CD14-positive monocyte (primary cell): ENCODE measurements around the gene KIF13A. TPM values are rescaled to one million over a fixed set of nuclear protein-coding genes. Genes with fewer than 3 reads are reported as not detected.

Source experiments
- DNase-seq, 3 donors: peaks; one replicate each; pipeline ENCODE4 v3.0.0-alpha.2; 2011 to 2022
- H2AFZ ChIP-seq: 2 replicates; pipeline ENCODE4 v1.6.0; 2012; ENCODE audit warnings: mild to moderate bottlenecking, low read depth, low read length, inconsistent platforms; ENCODE audit not compliant: insufficient read depth, poor library complexity, severe bottlenecking
- H3K27ac ChIP-seq, 2 donors: 1 replicate in 1 of 2; 2 replicates in 1 of 2; pipeline ENCODE4 v1.5.1; 2012 to 2013; ENCODE audit warnings: low read length in 2 of 2, control low read depth in 1 of 2, inconsistent platforms in 1 of 2, low read depth in 1 of 2, mild to moderate bottlenecking in 1 of 2
- H3K27me3 ChIP-seq, 2 donors: one replicate each; pipeline versions ENCODE4 v1.6.0 to v1.6.1; 2011 to 2013; ENCODE audit warnings: low read length in 2 of 2; ENCODE audit not compliant: control insufficient read depth in 2 of 2, insufficient read depth in 2 of 2
- H3K36me3 ChIP-seq, 2 donors: replicated peaks in 1 of 2; 1 replicate in 1 of 2; 2 replicates in 1 of 2; pipeline versions ENCODE4 v1.5.1 to v1.6.1; 2012 to 2013; ENCODE audit warnings: low read length in 2 of 2, control low read depth in 1 of 2, inconsistent platforms in 1 of 2, mild to moderate bottlenecking in 1 of 2; ENCODE audit not compliant: insufficient read depth in 2 of 2, control insufficient read depth in 1 of 2
- H3K4me1 ChIP-seq, 2 donors: 1 replicate in 1 of 2; 2 replicates in 1 of 2; pipeline versions ENCODE4 v1.5.1 to v1.6.1; 2012 to 2013; ENCODE audit warnings: low read length in 2 of 2, control low read depth in 1 of 2, inconsistent platforms in 1 of 2, mild to moderate bottlenecking in 1 of 2, moderate library complexity in 1 of 2; ENCODE audit not compliant: insufficient read depth in 2 of 2, control insufficient read depth in 1 of 2
- H3K4me2 ChIP-seq: replicated peaks from 2 replicates; pipeline ENCODE3; 2012; ENCODE audit warnings: low read length, moderate library complexity, mild to moderate bottlenecking; ENCODE audit not compliant: poor library complexity, severe bottlenecking; ENCODE audit errors: extremely low read depth
- H3K4me3 ChIP-seq, 3 experiments: fragments of 200-600 bp in 1 of 3; sonication (generic) in 1 of 3; replicated peaks in 1 of 3; 1 replicate in 2 of 3; 2 replicates in 1 of 3; pipeline ENCODE4 v1.5.1; 2011 to 2013; ENCODE audit warnings: low read length in 3 of 3, mild to moderate bottlenecking in 3 of 3, control low read depth in 2 of 3, low read depth in 2 of 3, inconsistent platforms in 1 of 3, moderate library complexity in 1 of 3
- H3K79me2 ChIP-seq: 2 replicates; pipeline ENCODE4 v1.6.0; 2012; ENCODE audit warnings: mild to moderate bottlenecking, control low read depth, inconsistent platforms, low read length, moderate library complexity; ENCODE audit not compliant: insufficient read depth
- H3K9ac ChIP-seq: 2 replicates; pipeline ENCODE4 v1.6.0; 2017; ENCODE audit warnings: low read length, mild to moderate bottlenecking; ENCODE audit not compliant: insufficient read depth, poor library complexity, severe bottlenecking
- H3K9me3 ChIP-seq, 2 donors: replicated peaks in 1 of 2; 1 replicate in 1 of 2; 2 replicates in 1 of 2; pipeline versions ENCODE4 v1.5.1 to v1.6.1; 2012 to 2013; ENCODE audit warnings: low read length in 2 of 2, control low read depth in 1 of 2; ENCODE audit not compliant: control insufficient read depth in 1 of 2, insufficient read depth in 1 of 2
- H4K20me1 ChIP-seq: 2 replicates; pipeline ENCODE4 v1.6.0; 2012; ENCODE audit warnings: mild to moderate bottlenecking, low read length, control low read depth, moderate library complexity; ENCODE audit not compliant: insufficient read depth
- H3K27ac Mint-ChIP-seq, 7 donors: one replicate each; pipeline ENCODE4 v1.8.0; 2020; ENCODE audit warnings: mild to moderate bottlenecking in 7 of 7, mixed read lengths in 7 of 7, moderate library complexity in 6 of 7, inconsistent platforms in 2 of 7
- H3K27me3 Mint-ChIP-seq, 3 donors: one replicate each; pipeline ENCODE4 v1.8.0; 2021 to 2022; ENCODE audit warnings: low read depth in 3 of 3, mild to moderate bottlenecking in 3 of 3, mixed read lengths in 3 of 3, moderate library complexity in 3 of 3, inconsistent platforms in 1 of 3
- H3K36me3 Mint-ChIP-seq, 2 donors: one replicate each; pipeline ENCODE4 v1.8.0; 2020; ENCODE audit warnings: mixed read lengths in 2 of 2, inconsistent platforms in 1 of 2, mild to moderate bottlenecking in 1 of 2
- H3K4me1 Mint-ChIP-seq: one replicate; pipeline ENCODE4 v1.8.0; 2020; ENCODE audit warnings: mild to moderate bottlenecking, mixed read lengths
- H3K4me3 Mint-ChIP-seq, 2 donors: one replicate each; pipeline ENCODE4 v1.8.0; 2020; ENCODE audit warnings: mild to moderate bottlenecking in 2 of 2, mixed read lengths in 2 of 2, moderate library complexity in 1 of 2
- H3K9me3 Mint-ChIP-seq, 7 donors: one replicate each; pipeline ENCODE4 v1.8.0; 2020 to 2022; ENCODE audit warnings: mixed read lengths in 7 of 7, mild to moderate bottlenecking in 6 of 7, moderate library complexity in 6 of 7, inconsistent platforms in 2 of 7
- WGBS: methylation state at CpG from one replicate; pipeline ENCODE4 v1.1.5; 2013; ENCODE audit warnings: missing lambda C conversion rate; ENCODE audit not compliant: insufficient coverage; 5-methylcytosine and 5-hydroxymethylcytosine counted together
- intact Hi-C, 2 donors: fragments of 100-400 bp; cut with micrococcal nuclease; formaldehyde crosslinking; loops; one replicate each; pipeline versions ENCODE4 v1.15.0 to v1.15.1; 2023
- polyA plus RNA-seq, 3 donors: library from polyadenylated mRNA; depleted of rRNA in 1 of 3; unstranded in 2 of 3; stranded (reverse) in 1 of 3; fragments of 300-500 nt in 2 of 3; fragments of >200 nt in 1 of 3; fragmentation: Illumina TruSeq in 2 of 3; gene quantifications; 1 replicate in 2 of 3; 2 replicates in 1 of 3; pipeline ENCODE4 v1.2.3, GENCODE V29; 2012 to 2021
- TF ChIP-seq, protein P1 (sequence below): fragments of 200-600 bp; IDR thresholded peaks from one replicate; pipeline ENCODE4 v1.8.0; 2022; ENCODE audit warnings: antibody characterized with exemption, mild to moderate bottlenecking

The KIF13A gene
- polyA plus RNA-seq, 3 donors: 2.9 to 28.4 (median 6.0) TPM

DNA sequence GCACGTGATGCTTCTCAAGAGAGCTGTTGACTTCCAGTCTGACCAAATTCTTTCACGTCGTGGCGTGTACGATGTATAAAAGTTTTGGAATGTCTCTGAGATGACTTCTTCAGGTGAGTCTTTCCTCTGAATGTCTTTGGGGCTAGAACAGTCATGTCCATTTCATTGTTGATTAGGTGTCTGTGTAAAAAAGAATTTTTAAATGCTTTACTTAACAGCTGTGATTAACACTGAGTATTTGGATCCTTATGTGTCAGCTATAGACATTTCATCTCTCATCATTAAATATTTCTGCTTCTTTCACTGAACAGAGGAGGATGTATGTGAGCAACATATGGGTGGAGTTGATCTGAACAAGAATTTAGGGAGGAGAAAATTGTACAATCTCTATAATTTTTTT, 29.3 kb upstream of the KIF13A start:
- intact Hi-C loops: no loop called here
- H4K20me1 ChIP-seq: no peaks in the 10 kb centered on the region
- H3K9me3 Mint-ChIP-seq: peaks cover 5 to 17% (median 14%) of the 10 kb centered on the region in 7 donors
- H3K4me3 Mint-ChIP-seq: no peak overlapping the region
- no peaks in the 10 kb centered on the region for H3K79me2 ChIP-seq
- H3K36me3 ChIP-seq: no peaks in the 10 kb centered on the region
- no peak overlapping the region for H3K4me2 ChIP-seq
- TF ChIP-seq, protein P1, sequence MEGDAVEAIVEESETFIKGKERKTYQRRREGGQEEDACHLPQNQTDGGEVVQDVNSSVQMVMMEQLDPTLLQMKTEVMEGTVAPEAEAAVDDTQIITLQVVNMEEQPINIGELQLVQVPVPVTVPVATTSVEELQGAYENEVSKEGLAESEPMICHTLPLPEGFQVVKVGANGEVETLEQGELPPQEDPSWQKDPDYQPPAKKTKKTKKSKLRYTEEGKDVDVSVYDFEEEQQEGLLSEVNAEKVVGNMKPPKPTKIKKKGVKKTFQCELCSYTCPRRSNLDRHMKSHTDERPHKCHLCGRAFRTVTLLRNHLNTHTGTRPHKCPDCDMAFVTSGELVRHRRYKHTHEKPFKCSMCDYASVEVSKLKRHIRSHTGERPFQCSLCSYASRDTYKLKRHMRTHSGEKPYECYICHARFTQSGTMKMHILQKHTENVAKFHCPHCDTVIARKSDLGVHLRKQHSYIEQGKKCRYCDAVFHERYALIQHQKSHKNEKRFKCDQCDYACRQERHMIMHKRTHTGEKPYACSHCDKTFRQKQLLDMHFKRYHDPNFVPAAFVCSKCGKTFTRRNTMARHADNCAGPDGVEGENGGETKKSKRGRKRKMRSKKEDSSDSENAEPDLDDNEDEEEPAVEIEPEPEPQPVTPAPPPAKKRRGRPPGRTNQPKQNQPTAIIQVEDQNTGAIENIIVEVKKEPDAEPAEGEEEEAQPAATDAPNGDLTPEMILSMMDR: no peak
- no peak overlapping the region for H3K27ac Mint-ChIP-seq
- 100% methylated on average over 1 of the region's 5 CpGs for WGBS
- no peak overlapping the region for H3K27ac ChIP-seq
- H3K4me1 ChIP-seq: no peaks in the 10 kb centered on the region
- no peak overlapping the region for H3K4me3 ChIP-seq
- H3K36me3 Mint-ChIP-seq: no peaks in the 10 kb centered on the region
- H3K27me3 ChIP-seq: peaks cover 0 to 8% of the 10 kb centered on the region in 2 donors
- H2AFZ ChIP-seq: no peak overlapping the region
- H3K9me3 ChIP-seq: peaks cover 6 to 10% of the 10 kb centered on the region in 2 donors
- peaks cover 1 to 20% (median 9%) of the 10 kb centered on the region in 3 donors for H3K27me3 Mint-ChIP-seq
- no peak for DNase-seq
- no peaks in the 10 kb centered on the region for H3K4me1 Mint-ChIP-seq
- H3K9ac ChIP-seq: no peak overlapping the region

DNA sequence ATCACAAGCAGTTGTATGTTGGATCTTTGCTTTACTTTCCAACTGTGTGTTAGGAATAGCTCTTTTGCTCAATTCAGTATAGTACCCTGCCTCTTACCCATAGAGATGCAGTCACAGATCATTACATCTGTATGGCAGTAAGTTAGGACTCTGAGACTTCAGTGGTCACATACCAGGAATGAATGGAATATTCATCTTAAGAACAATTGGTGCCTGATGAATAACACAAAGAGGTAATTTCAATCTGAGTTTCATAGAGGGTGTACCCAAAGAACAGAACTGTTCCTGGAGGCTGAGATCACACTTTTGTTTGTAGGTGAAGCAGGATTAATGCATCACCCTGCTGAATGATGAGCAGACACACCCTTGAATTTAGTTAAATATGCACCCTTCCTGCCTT, 28.7 kb upstream of the KIF13A start:
- no peak overlapping the region for H3K27ac ChIP-seq
- Mint-ChIP-seq H3K36me3 (no peaks in the 10 kb centered on the region), H3K4me1 (no peaks in the 10 kb centered on the region), H3K9me3 (peaks cover 5 to 22% (median 15%) of the 10 kb centered on the region in 7 donors), H3K27me3 (peaks cover 1 to 20% (median 9%) of the 10 kb centered on the region in 3 donors), H3K27ac (no peak overlapping the region), H3K4me3 (no peak overlapping the region)
- H3K9me3 ChIP-seq: peaks cover 6 to 10% of the 10 kb centered on the region in 2 donors
- no peak for DNase-seq
- peaks cover 0 to 8% of the 10 kb centered on the region in 2 donors for H3K27me3 ChIP-seq
- no peak overlapping the region for H3K4me2 ChIP-seq
- H3K4me1 ChIP-seq: no peaks in the 10 kb centered on the region
- intact Hi-C loops: no loop called here
- TF ChIP-seq, protein P1: no peak
- H2AFZ ChIP-seq: no peak overlapping the region
- no peaks in the 10 kb centered on the region for H3K36me3 ChIP-seq
- H4K20me1 ChIP-seq: no peaks in the 10 kb centered on the region
- no peak overlapping the region for H3K9ac ChIP-seq
- H3K4me3 ChIP-seq: no peak overlapping the region
- no peaks in the 10 kb centered on the region for H3K79me2 ChIP-seq
